RWPE2 (cell line): ENCODE measurements around the gene SLC9A7.

Experiments
- ATAC-seq: fragments of 200-7000 bp; cut with Tn5 transposase; 3 replicates; pipeline ENCODE4 v1.9.1; 2021; ENCODE audit warnings: low read depth
- DNase-seq: peaks from one replicate; pipeline ENCODE4 v3.0.0-alpha.2; 2020; ENCODE audit warnings: low spot score
- H3K27ac ChIP-seq: fragments of 450-650 bp; 2 replicates; pipeline ENCODE4 v1.5.1; 2017; ENCODE audit warnings: mild to moderate bottlenecking; ENCODE audit not compliant: poor library complexity, severe bottlenecking
- H3K27me3 ChIP-seq: fragments of 250-450 bp; sonication (Bioruptor Pico); 2 replicates; pipeline ENCODE4 v1.5.1; 2021; ENCODE audit warnings: mild to moderate bottlenecking, moderate library complexity; ENCODE audit not compliant: insufficient read depth, poor library complexity, severe bottlenecking
- H3K36me3 ChIP-seq: fragments of 250-450 bp; sonication (Bioruptor Pico); 2 replicates; pipeline ENCODE4 v1.5.1; 2020; ENCODE audit warnings: low read depth, mild to moderate bottlenecking, moderate library complexity
- H3K4me1 ChIP-seq: fragments of 250-450 bp; sonication (Bioruptor Pico); 2 replicates; pipeline ENCODE4 v1.5.1; 2021; ENCODE audit warnings: mild to moderate bottlenecking, moderate library complexity; ENCODE audit not compliant: insufficient read depth, poor library complexity, severe bottlenecking
- H3K4me3 ChIP-seq: fragments of 250-450 bp; sonication (Bioruptor Pico); 2 replicates; pipeline ENCODE4 v1.5.1; 2021; ENCODE audit warnings: mild to moderate bottlenecking, moderate library complexity; ENCODE audit not compliant: severe bottlenecking
- H3K9me3 ChIP-seq: fragments of 250-450 bp; sonication (Bioruptor Pico); 2 replicates; pipeline ENCODE4 v1.5.1; 2021; ENCODE audit warnings: mild to moderate bottlenecking, moderate library complexity; ENCODE audit not compliant: severe bottlenecking
- TF ChIP-seq, protein P1 (sequence below): fragments of 450-650 bp; IDR thresholded peaks from one replicate; pipeline ENCODE4 v1.5.1; 2017; ENCODE audit warnings: mild to moderate bottlenecking, moderate library complexity; ENCODE audit not compliant: poor library complexity, severe bottlenecking

The SLC9A7 gene

GRCh38 chrX:46649421-46650260, 109.3 kb downstream of the SLC9A7 start:
- Histone ChIP-seq H3K4me1 (peaks cover 8% of the 10 kb centered on the region), H3K4me3 (no peak overlapping the region), H3K36me3 (no peaks in the 10 kb centered on the region), H3K27me3 (no peaks in the 10 kb centered on the region), H3K27ac (no peak overlapping the region), H3K9me3 (no peaks in the 10 kb centered on the region)
- TF ChIP-seq, protein P1, sequence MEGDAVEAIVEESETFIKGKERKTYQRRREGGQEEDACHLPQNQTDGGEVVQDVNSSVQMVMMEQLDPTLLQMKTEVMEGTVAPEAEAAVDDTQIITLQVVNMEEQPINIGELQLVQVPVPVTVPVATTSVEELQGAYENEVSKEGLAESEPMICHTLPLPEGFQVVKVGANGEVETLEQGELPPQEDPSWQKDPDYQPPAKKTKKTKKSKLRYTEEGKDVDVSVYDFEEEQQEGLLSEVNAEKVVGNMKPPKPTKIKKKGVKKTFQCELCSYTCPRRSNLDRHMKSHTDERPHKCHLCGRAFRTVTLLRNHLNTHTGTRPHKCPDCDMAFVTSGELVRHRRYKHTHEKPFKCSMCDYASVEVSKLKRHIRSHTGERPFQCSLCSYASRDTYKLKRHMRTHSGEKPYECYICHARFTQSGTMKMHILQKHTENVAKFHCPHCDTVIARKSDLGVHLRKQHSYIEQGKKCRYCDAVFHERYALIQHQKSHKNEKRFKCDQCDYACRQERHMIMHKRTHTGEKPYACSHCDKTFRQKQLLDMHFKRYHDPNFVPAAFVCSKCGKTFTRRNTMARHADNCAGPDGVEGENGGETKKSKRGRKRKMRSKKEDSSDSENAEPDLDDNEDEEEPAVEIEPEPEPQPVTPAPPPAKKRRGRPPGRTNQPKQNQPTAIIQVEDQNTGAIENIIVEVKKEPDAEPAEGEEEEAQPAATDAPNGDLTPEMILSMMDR, result no peak
- no peak for ATAC-seq
- DNase-seq, result no peak

- ATAC-seq (no peak), DNase-seq (no peak)
- no peaks in the 10 kb centered on the region for H3K4me1 ChIP-seq
- no peaks in the 10 kb centered on the region for H3K9me3 ChIP-seq
- no peak overlapping the region for H3K4me3 ChIP-seq
- no peaks in the 10 kb centered on the region for H3K27me3 ChIP-seq
- no peaks in the 10 kb centered on the region for H3K36me3 ChIP-seq
- H3K27ac ChIP-seq, result no peak overlapping the region
- TF ChIP-seq, protein P1, result no peak
These were observed 110.3 kb downstream of the SLC9A7 start for GRCh38 chrX:46648660-46649059.

DNA sequence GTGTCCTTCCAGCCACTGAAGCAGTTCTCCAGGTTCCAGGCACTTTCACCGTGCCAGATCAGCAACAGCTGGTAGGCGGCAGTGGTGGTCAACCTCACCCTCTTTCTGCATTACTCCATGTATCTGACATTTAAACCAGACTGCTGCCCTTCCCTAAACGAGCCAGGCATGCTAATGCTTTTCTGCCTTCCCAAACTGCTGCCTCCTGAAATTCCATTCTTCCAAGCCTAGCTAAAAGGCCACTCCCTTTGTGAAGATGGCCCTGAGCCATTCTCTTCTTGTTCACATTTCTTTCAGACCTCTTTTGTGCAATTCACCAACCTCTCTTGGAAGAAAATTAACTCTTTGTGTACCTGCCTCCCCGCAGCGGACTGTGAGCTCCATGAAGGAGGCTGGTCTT, 111.7 kb downstream of the SLC9A7 start:
- TF ChIP-seq, protein P1, result no peak
- H3K9me3 ChIP-seq, result no peaks in the 10 kb centered on the region
- H3K27ac ChIP-seq, result no peak overlapping the region
- ATAC-seq (no peak), DNase-seq (no peak)
- H3K27me3 ChIP-seq, result no peaks in the 10 kb centered on the region
- 0 out of 2 replicates have a peak, but pooled peaks cover 2% of the 10 kb centered on the region for H3K36me3 ChIP-seq
- H3K4me3 ChIP-seq, result no peak overlapping the region
- H3K4me1 ChIP-seq, result no peaks in the 10 kb centered on the region

DNA sequence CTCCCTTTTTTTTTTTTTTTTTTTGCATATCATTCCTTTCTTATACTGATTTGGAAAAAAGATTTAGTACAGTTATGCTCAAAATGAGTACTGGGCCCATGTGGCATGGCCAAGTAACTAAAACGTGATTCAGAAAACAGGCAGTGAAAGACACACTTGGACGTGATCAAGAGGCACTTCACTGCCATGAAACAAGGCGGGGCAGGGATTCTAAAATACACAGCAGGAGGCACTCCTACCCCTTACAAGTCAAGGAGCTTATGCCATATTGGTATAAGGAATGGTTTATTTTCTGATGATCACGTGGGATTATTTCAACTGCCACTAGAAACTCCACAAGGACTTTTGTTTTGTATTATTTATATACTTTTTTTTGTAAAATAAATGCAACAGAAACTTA, 113.3 kb downstream of the SLC9A7 start:
- Histone ChIP-seq H3K4me3 (no peak overlapping the region), H3K27ac (no peak overlapping the region), H3K9me3 (no peaks in the 10 kb centered on the region), H3K36me3 (0 out of 2 replicates have a peak, but pooled peaks cover 3% of the 10 kb centered on the region), H3K27me3 (no peaks in the 10 kb centered on the region), H3K4me1 (no peaks in the 10 kb centered on the region)
- TF ChIP-seq, protein P1, result no peak
- DNase-seq, result no peak
- no peak for ATAC-seq

- Histone ChIP-seq H3K9me3 (no peaks in the 10 kb centered on the region), H3K27me3 (no peaks in the 10 kb centered on the region), H3K4me3 (no peak overlapping the region), H3K4me1 (no peaks in the 10 kb centered on the region), H3K27ac (no peak overlapping the region), H3K36me3 (0 out of 2 replicates have a peak, but pooled peaks cover 3% of the 10 kb centered on the region)
- ATAC-seq (no peak), DNase-seq (no peak)
- TF ChIP-seq, protein P1, result no peak
These were observed 115.3 kb downstream of the SLC9A7 start for GRCh38 chrX:46643636-46644035.
